ENCODE measurements around the gene ARHGEF3.

The ARHGEF3 gene

GRCh38 chr3:56688191-56688590 lies 113.6 kb downstream of the ARHGEF3 start:
- ATAC-seq (replicated peaks; ENCODE audit: extremely low read depth, poor library complexity, severe bottlenecking) (no peak), DNase-seq (ENCODE audit: low spot score in 2 of 2) (no peak)
- Mint-ChIP-seq H3K27ac (ENCODE audit: low read depth) (no peak overlapping the region), H3K4me3 (no peak overlapping the region), H3K4me1 (peaks cover 15% of the 10 kb centered on the region), H3K9me3 (no peaks in the 10 kb centered on the region), H3K27me3 (no peaks in the 10 kb centered on the region), H3K36me3 (ENCODE audit: insufficient read depth) (peaks cover 4% of the 10 kb centered on the region)

GRCh38 chr3:56684029-56684428 lies 117.7 kb downstream of the ARHGEF3 start:
- H3K36me3 Mint-ChIP-seq (ENCODE audit: insufficient read depth) = peaks cover 7% of the 10 kb centered on the region
- peak overlapping the region; percentile 73 for H3K27ac Mint-ChIP-seq (ENCODE audit: low read depth)
- no peak for DNase-seq (ENCODE audit: low spot score in 2 of 2)
- ATAC-seq (replicated peaks; ENCODE audit: extremely low read depth, poor library complexity, severe bottlenecking) = no peak
- H3K4me1 Mint-ChIP-seq = peaks cover 30% of the 10 kb centered on the region
- peak overlapping the region; percentile 97 for H3K4me3 Mint-ChIP-seq
- no peaks in the 10 kb centered on the region for H3K27me3 Mint-ChIP-seq
- no peaks in the 10 kb centered on the region for H3K9me3 Mint-ChIP-seq

- ATAC-seq (replicated peaks; ENCODE audit: extremely low read depth, poor library complexity, severe bottlenecking) (peak; percentile 88), DNase-seq (ENCODE audit: low spot score in 2 of 2) (peak; percentile 77)
- H3K27me3 Mint-ChIP-seq = no peaks in the 10 kb centered on the region
- H3K27ac Mint-ChIP-seq (ENCODE audit: low read depth) = peak within 1 kb of the TSS; percentile 97
- H3K4me3 Mint-ChIP-seq = peak within 1 kb of the TSS; percentile 97
- H3K9me3 Mint-ChIP-seq = no peaks in the 10 kb centered on the region
- H3K36me3 Mint-ChIP-seq (ENCODE audit: insufficient read depth) = peaks cover 7% of the 10 kb centered on the region
- H3K4me1 Mint-ChIP-seq = peaks cover 30% of the 10 kb centered on the region
Observed at GRCh38 chr3:56683122-56683817, 118.5 kb downstream of the ARHGEF3 start, which contains the start of gene TASOR. TASOR (minus strand) TSS chr3:56683265; CDS start chr3:56683006, 259 bp downstream.

DNA sequence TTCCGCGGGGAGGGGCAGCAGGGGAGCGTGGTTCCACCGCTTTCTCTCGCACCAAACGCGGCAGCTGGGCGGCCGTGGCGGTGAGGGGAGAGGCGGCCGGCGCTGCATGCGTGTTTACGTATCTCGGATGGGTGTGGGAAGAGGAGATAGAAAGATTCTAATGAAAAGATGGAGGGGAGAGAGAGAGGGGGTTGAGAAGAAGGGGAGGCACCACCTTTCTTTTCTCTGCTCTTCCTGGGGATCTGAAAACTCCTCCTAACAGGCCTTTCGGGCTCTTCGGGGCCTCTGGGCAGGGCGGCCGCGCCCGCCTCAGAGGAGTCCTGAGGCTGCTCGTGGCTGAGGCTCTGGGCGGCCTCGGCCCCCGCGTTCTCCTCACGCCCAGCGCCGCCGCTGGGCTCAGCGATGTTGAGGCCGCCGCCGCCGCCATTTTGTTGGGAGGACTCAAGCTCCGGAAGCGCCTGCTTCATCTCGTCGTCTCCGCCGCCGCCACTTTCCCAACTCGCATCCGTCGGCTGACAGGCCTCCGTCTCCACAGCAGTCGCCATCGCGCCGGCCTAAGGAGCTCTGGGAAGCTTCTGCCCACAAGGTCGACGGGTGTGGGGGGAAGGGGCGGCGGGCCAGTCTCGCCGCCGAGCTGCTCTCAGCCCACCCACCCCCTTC lies 119.2 kb downstream of the ARHGEF3 start:
- DNase-seq (ENCODE audit: low spot score in 2 of 2) = peak; percentile 64 to 67
- Mint-ChIP-seq H3K27ac (ENCODE audit: low read depth) (peak overlapping the region; percentile 97), H3K4me3 (peak overlapping the region; percentile 97), H3K36me3 (ENCODE audit: insufficient read depth) (peaks cover 7% of the 10 kb centered on the region), H3K4me1 (peaks cover 34% of the 10 kb centered on the region), H3K27me3 (no peaks in the 10 kb centered on the region), H3K9me3 (no peaks in the 10 kb centered on the region)
- peak; percentile 69 for ATAC-seq (replicated peaks; ENCODE audit: extremely low read depth, poor library complexity, severe bottlenecking)

DNA sequence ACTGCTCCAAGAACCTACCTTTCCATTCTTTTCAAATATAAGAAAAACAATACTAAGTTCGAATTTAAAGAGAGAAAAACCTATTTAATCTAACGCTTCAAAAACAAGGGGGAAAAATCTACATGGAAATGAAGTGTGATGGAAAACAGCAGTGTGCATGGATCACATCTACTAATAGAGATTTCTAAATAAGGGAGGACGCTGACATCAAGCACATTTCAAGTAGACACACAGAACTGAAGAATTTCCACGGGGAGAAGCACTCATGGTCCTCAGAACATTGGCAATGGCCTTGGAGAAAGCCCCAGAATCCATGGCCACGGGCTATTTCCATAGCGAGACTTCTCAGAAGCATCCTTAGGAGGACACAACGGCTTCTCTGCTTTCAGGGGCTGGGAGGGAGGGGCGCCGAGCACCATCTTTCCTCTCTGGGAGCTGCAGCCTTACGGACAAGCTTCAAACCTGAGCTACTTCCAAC lies 119.7 kb downstream of the ARHGEF3 start:
- Mint-ChIP-seq H3K9me3 (no peaks in the 10 kb centered on the region), H3K4me3 (peak overlapping the region; percentile 97), H3K36me3 (ENCODE audit: insufficient read depth) (peaks cover 7% of the 10 kb centered on the region), H3K27ac (ENCODE audit: low read depth) (peak overlapping the region; percentile 97), H3K27me3 (no peaks in the 10 kb centered on the region), H3K4me1 (peaks cover 40% of the 10 kb centered on the region)
- ATAC-seq (replicated peaks; ENCODE audit: extremely low read depth, poor library complexity, severe bottlenecking) (no peak), DNase-seq (ENCODE audit: low spot score in 2 of 2) (no peak)

DNA sequence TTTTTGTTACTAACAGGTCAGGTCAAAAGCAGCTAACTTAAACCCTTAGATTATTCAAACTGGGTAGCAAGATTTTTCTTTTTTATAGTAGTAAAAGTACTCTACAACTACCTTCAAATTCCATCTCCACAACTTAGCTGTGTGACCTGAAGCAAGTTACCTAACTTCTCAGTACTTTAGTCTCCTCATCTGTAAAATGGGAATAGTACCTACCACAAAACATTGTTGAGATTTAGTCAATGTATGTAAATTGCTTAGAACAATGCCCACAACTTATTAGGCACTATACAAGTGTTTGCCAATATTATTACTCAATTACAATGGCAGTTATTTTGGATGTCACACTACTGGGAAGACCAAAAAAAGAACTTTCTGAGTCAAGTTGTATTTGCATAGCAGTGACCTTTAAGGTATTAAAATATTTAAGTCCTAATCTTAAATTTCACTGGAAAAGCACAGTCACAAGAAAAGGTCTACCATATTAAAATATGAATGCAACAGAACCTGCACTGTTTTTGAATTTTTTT lies 121.6 kb downstream of the ARHGEF3 start:
- Mint-ChIP-seq H3K9me3 (no peaks in the 10 kb centered on the region), H3K4me3 (peak overlapping the region; percentile 11), H3K27ac (ENCODE audit: low read depth) (no peak overlapping the region), H3K27me3 (no peaks in the 10 kb centered on the region), H3K4me1 (peaks cover 41% of the 10 kb centered on the region), H3K36me3 (ENCODE audit: insufficient read depth) (peaks cover 7% of the 10 kb centered on the region)
- no peak for ATAC-seq (replicated peaks; ENCODE audit: extremely low read depth, poor library complexity, severe bottlenecking)
- no peak for DNase-seq (ENCODE audit: low spot score in 2 of 2)

Measured in central memory CD8-positive, alpha-beta T cell (primary cell).